SK-N-SH (cell line): ENCODE measurements around the gene TLE5. TPM values are rescaled to one million over a fixed set of nuclear protein-coding genes. Genes with fewer than 3 reads are reported as not detected.

ENCODE experiments used
- CTCF ChIA-PET: fragments of 300-600, 350-600 bp; formaldehyde crosslinking; extraction: SDS; loops from one replicate; lab custom pipeline; 2021; lab: Yijun Ruan, JAX
- POLR2A ChIA-PET: fragments of 350-600 bp; sonication (Branson Sonifier 250); formaldehyde crosslinking; extraction: SDS; loops from one replicate; lab custom pipeline; 2020; ENCODE audit warnings: antibody characterized with exemption, inconsistent platforms; lab: Yijun Ruan, JAX
- DNase-seq: peaks from one replicate; pipeline ENCODE4 v3.0.0; 2012
- H2AFZ ChIP-seq: fragments of 200-600 bp; sonication (generic); 2 replicates; pipeline ENCODE4 v1.8.1; 2016; ENCODE audit warnings: antibody characterized with exemption, mild to moderate bottlenecking, low read depth
- H3F3A ChIP-seq: fragments of 200-600 bp; sonication (generic); replicated peaks from 2 replicates; pipeline ENCODE3; 2016; ENCODE audit warnings: antibody characterized with exemption, mild to moderate bottlenecking; ENCODE audit not compliant: insufficient read depth
- H3K27ac ChIP-seq, 2 experiments: fragments of 200-500 bp in 1 of 2; fragments of 200-600 bp in 1 of 2; sonication (Bioruptor generic) in 1 of 2; sonication (generic), shearing (Covaris generic) in 1 of 2; 2 replicates each; pipeline versions ENCODE4 v1.5.1 to v1.6.1; 2014 to 2016; ENCODE audit warnings: low read depth in 2 of 2, inconsistent platforms in 1 of 2, low read length in 1 of 2, mild to moderate bottlenecking in 1 of 2, mixed read lengths in 1 of 2
- H3K27me3 ChIP-seq: fragments of 200-600 bp; sonication (generic), shearing (Covaris generic); 2 replicates; pipeline ENCODE4 v1.6.1; 2016; ENCODE audit warnings: mixed run types; ENCODE audit not compliant: insufficient read depth
- H3K36me3 ChIP-seq, 2 experiments: fragments of 200-500 bp in 1 of 2; fragments of 200-600 bp in 1 of 2; sonication (Bioruptor generic) in 1 of 2; sonication (generic) in 1 of 2; replicated peaks in 1 of 2; 2 replicates each; pipeline versions ENCODE3 to v1.5.1; 2014 to 2016; ENCODE audit warnings: low read length in 1 of 2, mild to moderate bottlenecking in 1 of 2; ENCODE audit not compliant: insufficient read depth in 2 of 2, control insufficient read depth in 1 of 2
- H3K4me1 ChIP-seq, 2 experiments: fragments of 200-500 bp in 1 of 2; fragments of 200-600 bp in 1 of 2; sonication (Bioruptor generic) in 1 of 2; sonication (generic), shearing (Covaris generic) in 1 of 2; 2 replicates each; pipeline versions ENCODE4 v1.5.1 to v1.6.1; 2014 to 2016; ENCODE audit warnings: low read depth in 1 of 2, low read length in 1 of 2, mixed run types in 1 of 2; ENCODE audit not compliant: insufficient read depth in 2 of 2, control insufficient read depth in 1 of 2
- H3K4me2 ChIP-seq: fragments of 200-600 bp; sonication (generic), shearing (Covaris generic); 2 replicates; pipeline ENCODE4 v1.6.1; 2017; ENCODE audit warnings: mixed run types
- H3K4me3 ChIP-seq, 2 experiments: fragments of 200-500 bp in 1 of 2; fragments of 200-600 bp in 1 of 2; sonication (Bioruptor generic) in 1 of 2; sonication (generic), shearing (Covaris generic) in 1 of 2; 2 replicates each; pipeline versions ENCODE4 v1.5.1 to v1.8.1; 2014 to 2016; ENCODE audit warnings: low read depth in 2 of 2, inconsistent platforms in 1 of 2, low read length in 1 of 2, mild to moderate bottlenecking in 1 of 2, mixed read lengths in 1 of 2, moderate library complexity in 1 of 2
- H3K79me2 ChIP-seq: fragments of 200-600 bp; sonication (generic); 2 replicates; pipeline ENCODE4 v1.8.1; 2017; ENCODE audit warnings: mild to moderate bottlenecking; ENCODE audit not compliant: insufficient read depth
- H3K9ac ChIP-seq: fragments of 200-600 bp; sonication (generic); 2 replicates; pipeline ENCODE4 v1.6.1; 2017; ENCODE audit warnings: mixed run types
- H3K9me2 ChIP-seq: fragments of 200-600 bp; sonication (generic); 2 replicates; pipeline ENCODE4 v1.6.1; 2017; ENCODE audit warnings: mixed run types
- H3K9me3 ChIP-seq: fragments of 200-600 bp; sonication (generic); 2 replicates; pipeline ENCODE4 v1.6.1; 2017; ENCODE audit warnings: mixed run types, mild to moderate bottlenecking, moderate library complexity
- H4K20me1 ChIP-seq: fragments of 200-600 bp; sonication (generic); 2 replicates; pipeline ENCODE4 v1.6.1; 2017; ENCODE audit warnings: mild to moderate bottlenecking, mixed run types; ENCODE audit not compliant: insufficient read depth
- CHD2 ChIP-seq: fragments of 150-350 bp; IDR thresholded peaks from 2 replicates; pipeline ENCODE4 v1.6.1; 2018; ENCODE audit warnings: low read length; ENCODE audit not compliant: partially characterized antibody
- CTCF ChIP-seq: fragments of 200-600 bp; sonication (generic); IDR thresholded peaks from 2 replicates; pipeline ENCODE4 v1.6.1; 2017; ENCODE audit warnings: antibody characterized with exemption, mild to moderate bottlenecking, moderate library complexity
- EP300 ChIP-seq, 2 experiments: IDR thresholded peaks; 2 replicates each; pipeline versions ENCODE4 v1.4.0 to v1.6.1; 2012; ENCODE audit warnings: borderline replicate concordance in 1 of 2, low read depth in 1 of 2, low read length in 1 of 2
- FOSL2 ChIP-seq: IDR thresholded peaks from 2 replicates; pipeline ENCODE4 v1.4.0; 2012; ENCODE audit warnings: low read depth, mild to moderate bottlenecking, moderate library complexity, borderline replicate concordance
- GABPA ChIP-seq: IDR thresholded peaks from 2 replicates; pipeline ENCODE4 v1.4.0; 2012; ENCODE audit warnings: low read depth, mild to moderate bottlenecking
- GATA2 ChIP-seq: sonication (generic); formaldehyde crosslinking; IDR thresholded peaks from 2 replicates; pipeline ENCODE4 v1.5.0; 2020; ENCODE audit warnings: mild to moderate bottlenecking, missing genetic modification reagents
- IRF3 ChIP-seq: fragments of 150-350 bp; IDR thresholded peaks from 2 replicates; pipeline ENCODE4 v1.6.1; 2016; ENCODE audit warnings: mild to moderate bottlenecking, low read depth, low read length
- MEF2A ChIP-seq: IDR thresholded peaks from 2 replicates; pipeline ENCODE4 v1.4.0; 2012; ENCODE audit warnings: low read depth, borderline replicate concordance
- NFIC ChIP-seq: IDR thresholded peaks from 2 replicates; pipeline ENCODE4 v1.4.0; 2012; ENCODE audit warnings: borderline replicate concordance
- NRF1 ChIP-seq: IDR thresholded peaks from 2 replicates; pipeline ENCODE4 v1.6.1; 2012; ENCODE audit warnings: low read depth, mild to moderate bottlenecking, low read length
- PBX3 ChIP-seq: IDR thresholded peaks from 2 replicates; pipeline ENCODE4; 2012
- POLR2AphosphoS5 ChIP-seq: IDR thresholded peaks from 2 replicates; pipeline ENCODE4 v1.6.1; 2012; ENCODE audit warnings: low read depth, low read length
- RAD21 ChIP-seq: IDR thresholded peaks from 2 replicates; pipeline ENCODE4 v1.6.1; 2012; ENCODE audit warnings: mild to moderate bottlenecking, low read length
- RCOR1 ChIP-seq: fragments of 150-350 bp; IDR thresholded peaks from 2 replicates; pipeline ENCODE4 v1.6.1; 2017; ENCODE audit warnings: antibody characterized with exemption, low read length
- REST ChIP-seq: IDR thresholded peaks from 2 replicates; pipeline ENCODE4 v1.6.1; 2012; ENCODE audit warnings: mild to moderate bottlenecking, low read depth, low read length, moderate library complexity
- TCF12 ChIP-seq: IDR thresholded peaks from 2 replicates; pipeline ENCODE4 v1.4.0; 2012
- USF1 ChIP-seq: IDR thresholded peaks from 2 replicates; pipeline ENCODE4 v1.4.0; 2012; ENCODE audit warnings: low read depth, borderline replicate concordance
- USF2 ChIP-seq: fragments of 150-350 bp; IDR thresholded peaks from 2 replicates; pipeline ENCODE4 v1.6.1; 2017; ENCODE audit warnings: antibody characterized with exemption, low read length, low read depth, borderline replicate concordance
- WGBS: methylation state at CpG from one replicate; pipeline ENCODE4 v1.1.6; 2017; ENCODE audit warnings: low lambda C conversion rate; 5-methylcytosine and 5-hydroxymethylcytosine counted together
- polyA plus RNA-seq, 3 experiments: library from polyadenylated mRNA; depleted of rRNA; stranded (reverse); fragments of >200 nt; gene quantifications; 2 replicates each; pipeline ENCODE4 v1.2.3, GENCODE V29; 2012

TLE5 gene
- polyA plus RNA-seq, 1 of the 3 experiments (the other 2 are of a cell fraction) = 519 TPM

GRCh38 chr19:3065675-3066357 lies 3.5 kb upstream of the TLE5 start:
- CTCF ChIA-PET = interaction anchor here (3.0 kb wide), 1 partner anchor 10 kb away, joined by 16 read pairs; no protein-coding TSS in a partner anchor
- peak; percentile 13 for DNase-seq
- no peak overlapping the region for H3K4me2 ChIP-seq
- H3K4me1 ChIP-seq = peaks cover 0 to 9% of the 10 kb centered on the region in 2 experiments; a peak in 1 of 4 replicates
- no peak overlapping the region for H3K9ac ChIP-seq
- no peak overlapping the region for H3K4me3 ChIP-seq
- H3K36me3 ChIP-seq = no peaks in the 10 kb centered on the region
- H3K9me2 ChIP-seq = no peaks in the 10 kb centered on the region
- no peaks in the 10 kb centered on the region for H3K27me3 ChIP-seq
- H4K20me1 ChIP-seq = no peaks in the 10 kb centered on the region
- H2AFZ ChIP-seq = no peak overlapping the region
- POLR2A ChIA-PET = no interaction called here
- peaks cover 8% of the 10 kb centered on the region for H3K79me2 ChIP-seq
- 78% methylated on average over 14 of the region's 15 CpGs for WGBS
- no peak overlapping the region for H3K27ac ChIP-seq
- no peaks in the 10 kb centered on the region for H3F3A ChIP-seq
- no peak for TF ChIP-seq CHD2
- TF ChIP-seq MEF2A = no peak
- H3K9me3 ChIP-seq = no peaks in the 10 kb centered on the region

- no peaks in the 10 kb centered on the region for H3K9me3 ChIP-seq
- H2AFZ ChIP-seq = no peak overlapping the region
- H3F3A ChIP-seq = no peaks in the 10 kb centered on the region
- no peak overlapping the region for H3K4me2 ChIP-seq
- no peaks in the 10 kb centered on the region for H3K27me3 ChIP-seq
- POLR2A ChIA-PET = no interaction called here
- H3K27ac ChIP-seq = no peak overlapping the region
- H4K20me1 ChIP-seq = no peaks in the 10 kb centered on the region
- H3K36me3 ChIP-seq = peaks cover 9 to 15% of the 10 kb centered on the region in 2 experiments
- CTCF ChIA-PET = interaction anchor here (1.1 to 3.0 kb wide), 2 partner anchors 12 to 90 kb away, joined by 3 to 16 read pairs; no protein-coding TSS in a partner anchor
- no peak overlapping the region for H3K9ac ChIP-seq
- H3K79me2 ChIP-seq = peaks cover 27% of the 10 kb centered on the region
- peaks cover 0 to 10% of the 10 kb centered on the region in 2 experiments; a peak in 1 of 4 replicates for H3K4me1 ChIP-seq
- no peak for DNase-seq
- no peak overlapping the region for H3K4me3 ChIP-seq
- WGBS = 97% methylated on average over 7 of the region's 7 CpGs
- H3K9me2 ChIP-seq = no peaks in the 10 kb centered on the region
- TF ChIP-seq RCOR1 (no peak), USF2 (no peak), NFIC (no peak), EP300 (IDR thresholded peaks at IDR 0.05; ENCODE audit: borderline replicate concordance in 1 of 2, low read depth in 1 of 2, low read length in 1 of 2) (no peak), GATA2 (CRISPR knock-in tag) (no peak), POLR2AphosphoS5 (no peak), USF1 (no peak), FOSL2 (no peak), CTCF (no peak), GABPA (no peak), REST (no peak), TCF12 (no peak), NRF1 (no peak), IRF3 (no peak), PBX3 (no peak), RAD21 (no peak)
These were observed 1.7 kb upstream of the TLE5 start for GRCh38 chr19:3064011-3064330.
